Keratinocyte (primary cell): ENCODE results near the gene RCOR3. TPM values are rescaled to one million over a fixed set of nuclear protein-coding genes. Genes with fewer than 3 reads are reported as not detected.

Source experiments
- DNase-seq: peaks from one replicate; pipeline ENCODE4 v3.0.0-alpha.2; 2011; ENCODE audit warnings: low read depth, missing footprints, low spot score
- FAIRE-seq: peaks from 2 replicates; lab custom pipeline; 2011; peaks lifted over from hg19 to GRCh38; lab: Jason Lieb, UNC
- H2AFZ ChIP-seq: 2 replicates; pipeline ENCODE4 v1.6.0; 2012; ENCODE audit warnings: low read length, control low read depth, inconsistent platforms; ENCODE audit not compliant: control insufficient read depth
- H3K27ac ChIP-seq: 2 replicates; pipeline ENCODE4 v1.5.1; 2011; ENCODE audit warnings: low read length; ENCODE audit not compliant: control insufficient read depth, insufficient read depth
- H3K27me3 ChIP-seq: 3 replicates; pipeline ENCODE4 v1.6.0; 2011; ENCODE audit warnings: low read length; ENCODE audit not compliant: control insufficient read depth, insufficient read depth; ENCODE audit errors: extremely low read depth
- H3K36me3 ChIP-seq, 2 experiments: 2 replicates in 1 of 2; 3 replicates in 1 of 2; pipeline ENCODE4 v1.5.1; 2011; ENCODE audit warnings: low read length in 2 of 2, mild to moderate bottlenecking in 1 of 2; ENCODE audit not compliant: control insufficient read depth in 2 of 2, insufficient read depth in 2 of 2; ENCODE audit errors: extremely low read depth in 1 of 2
- H3K4me1 ChIP-seq: 3 replicates; pipeline ENCODE4 v1.5.1; 2011; ENCODE audit warnings: low read length; ENCODE audit not compliant: control insufficient read depth, insufficient read depth; ENCODE audit errors: extremely low read depth
- H3K4me2 ChIP-seq: 3 replicates; pipeline ENCODE4 v1.6.0; 2011; ENCODE audit warnings: low read depth, low read length; ENCODE audit not compliant: control insufficient read depth, insufficient read depth; ENCODE audit errors: extremely low read depth
- H3K4me3 ChIP-seq, 3 experiments: fragments of 200-600 bp in 1 of 3; sonication (generic) in 1 of 3; 2 replicates in 2 of 3; 3 replicates in 1 of 3; pipeline ENCODE4 v1.5.1; 2011 to 2016; ENCODE audit warnings: low read length in 3 of 3, mild to moderate bottlenecking in 3 of 3, control low read depth in 2 of 3, inconsistent platforms in 1 of 3, low read depth in 1 of 3, mixed read lengths in 1 of 3, mixed run types in 1 of 3, moderate library complexity in 1 of 3; ENCODE audit not compliant: control insufficient read depth in 2 of 3, insufficient read depth in 2 of 3; ENCODE audit errors: extremely low read depth in 1 of 3
- H3K79me2 ChIP-seq: 2 replicates; pipeline ENCODE4 v1.6.0; 2012; ENCODE audit warnings: low read length; ENCODE audit not compliant: control insufficient read depth, insufficient read depth
- H3K9ac ChIP-seq: 3 replicates; pipeline ENCODE4 v1.6.0; 2011; ENCODE audit warnings: low read length; ENCODE audit not compliant: control insufficient read depth, insufficient read depth; ENCODE audit errors: extremely low read depth
- H3K9me1 ChIP-seq: 3 replicates; pipeline ENCODE4 v1.6.0; 2011; ENCODE audit warnings: low read length; ENCODE audit not compliant: control insufficient read depth, insufficient read depth; ENCODE audit errors: extremely low read depth
- H3K9me3 ChIP-seq: 2 replicates; pipeline ENCODE4 v1.5.1; 2012; ENCODE audit warnings: low read depth, low read length; ENCODE audit not compliant: control insufficient read depth
- H4K20me1 ChIP-seq: 3 replicates; pipeline ENCODE4 v1.6.0; 2011; ENCODE audit warnings: low read length; ENCODE audit not compliant: control insufficient read depth, insufficient read depth; ENCODE audit errors: extremely low read depth
- CTCF ChIP-seq, 3 experiments: IDR thresholded peaks in 1 of 3; conservative IDR thresholded peaks in 1 of 3; optimal IDR thresholded peaks in 1 of 3; 2 replicates in 2 of 3; 3 replicates in 1 of 3; pipeline versions ENCODE3 to v1.5.1; 2011; ENCODE audit warnings: low read length in 3 of 3, mild to moderate bottlenecking in 3 of 3, moderate library complexity in 2 of 3, control low read depth in 1 of 3, inconsistent platforms in 1 of 3; ENCODE audit not compliant: insufficient read depth in 2 of 3; ENCODE audit errors: extremely low read depth in 1 of 3
- EZH2 ChIP-seq: IDR thresholded peaks from one replicate; pipeline ENCODE4 v1.6.1; 2012; ENCODE audit warnings: inconsistent platforms, mild to moderate bottlenecking, low read length, moderate library complexity
- dilution Hi-C: fragments of 300-500 bp; cut with MboI; formaldehyde crosslinking; loops from one replicate; pipeline ENCODE4 v1.7.0; 2020; ENCODE audit warnings: low sequenced_read_pairs; ENCODE audit not compliant: extremely low pct_ligation_motif_present
- polyA plus RNA-seq, 5 experiments: library from polyadenylated mRNA; depleted of rRNA in 3 of 5; stranded (reverse) in 3 of 5; stranded (forward) in 1 of 5; unstranded in 1 of 5; fragments of >200 nt; gene quantifications; 1 replicate in 1 of 5; 2 replicates in 3 of 5; 3 replicates in 1 of 5; pipeline versions ENCODE4 v1.2.1 to v1.2.3, GENCODE V29; 2011 to 2012; ENCODE audit warnings: missing spikeins in 2 of 5, low read depth in 1 of 5, low replicate concordance in 1 of 5

RCOR3 gene
- polyA plus RNA-seq, 1 donor (not counting 4 experiments of a cell fraction or from before 2014, with no cell fraction given), result 35.7 TPM

DNA sequence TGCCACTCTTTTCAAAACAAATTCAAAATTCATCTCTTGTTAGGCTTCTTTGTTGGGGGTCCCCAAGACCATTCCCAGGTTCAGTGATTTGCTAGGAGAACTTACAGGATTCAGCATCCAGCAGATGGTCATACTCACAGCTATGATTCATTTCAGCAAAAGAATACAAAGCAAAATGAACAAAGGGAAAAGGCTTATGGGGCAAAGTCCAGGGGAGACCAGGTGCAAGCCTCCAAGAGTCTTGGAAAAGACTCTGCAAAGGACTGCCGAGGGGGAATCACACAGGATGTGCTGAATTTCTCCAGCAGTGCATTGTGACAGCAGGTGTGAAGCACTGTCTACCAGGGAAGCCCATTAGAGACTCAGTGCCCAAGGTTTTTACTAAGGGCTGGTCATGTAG, 74.7 kb downstream of the RCOR3 start:
- Histone ChIP-seq H3K79me2 (no peaks in the 10 kb centered on the region), H3K4me1 (peaks cover 6% of the 10 kb centered on the region), H3K9me3 (no peaks in the 10 kb centered on the region), H3K4me3 (no peak overlapping the region), H2AFZ (no peak overlapping the region), H3K9me1 (no peaks in the 10 kb centered on the region), H4K20me1 (no peaks in the 10 kb centered on the region), H3K36me3 (no peaks in the 10 kb centered on the region), H3K27ac (no peak overlapping the region), H3K9ac (no peak overlapping the region), H3K27me3 (no peaks in the 10 kb centered on the region), H3K4me2 (no peak overlapping the region)
- FAIRE-seq (no peak), DNase-seq (no peak)
- TF ChIP-seq CTCF (optimal IDR thresholded peaks at IDR 0.05 in 1 of 3, IDR thresholded peaks at IDR 0.05 in 1 of 3, conservative IDR thresholded peaks at IDR 0.05 in 1 of 3; ENCODE audit: extremely low read depth in 1 of 3, insufficient read depth in 2 of 3, low read length in 3 of 3) (no peak), EZH2 (no peak)
- dilution Hi-C loops, result no loop called here

GRCh38 chr1:211334986-211335385, 75.8 kb downstream of the RCOR3 start:
- Histone ChIP-seq H3K27me3 (no peaks in the 10 kb centered on the region), H3K4me3 (no peak overlapping the region), H3K4me2 (no peak overlapping the region), H3K27ac (no peak overlapping the region), H3K9me1 (no peaks in the 10 kb centered on the region), H3K36me3 (no peaks in the 10 kb centered on the region), H3K9me3 (no peaks in the 10 kb centered on the region), H3K4me1 (peaks cover 6% of the 10 kb centered on the region), H4K20me1 (no peaks in the 10 kb centered on the region), H3K9ac (no peak overlapping the region), H2AFZ (no peak overlapping the region), H3K79me2 (no peaks in the 10 kb centered on the region)
- no peak for FAIRE-seq
- no peak for TF ChIP-seq EZH2
- no peak for TF ChIP-seq CTCF (optimal IDR thresholded peaks at IDR 0.05 in 1 of 3, IDR thresholded peaks at IDR 0.05 in 1 of 3, conservative IDR thresholded peaks at IDR 0.05 in 1 of 3; ENCODE audit: extremely low read depth in 1 of 3, insufficient read depth in 2 of 3, low read length in 3 of 3)
- no peak for DNase-seq
- dilution Hi-C loops, result no loop called here
